Activated CD8-positive, alpha-beta T cell treated with anti-CD3 and anti-CD28 coated beads for 36 hours (primary cell): ENCODE measurements around the gene NEK1. TPM values are rescaled to one million over a fixed set of nuclear protein-coding genes. Genes with fewer than 3 reads are reported as not detected.

Experiments
- ATAC-seq: fragments of 200-7000 bp; cut with Tn5 transposase; one replicate; pipeline ENCODE4 v1.10.0; 2021; ENCODE audit warnings: mild to moderate bottlenecking, moderate library complexity
- CTCF ChIA-PET: fragments of 350-600 bp; sonication (Branson Sonifier 250); formaldehyde crosslinking; loops from one replicate; lab custom pipeline; 2021; ENCODE audit warnings: antibody characterized with exemption; lab: Charles Lee
- POLR2A ChIA-PET: fragments of 350-600 bp; sonication (Branson Sonifier 250); formaldehyde crosslinking; loops from one replicate; lab custom pipeline; 2021; ENCODE audit warnings: antibody characterized with exemption; lab: Charles Lee
- DNase-seq: peaks from one replicate; pipeline ENCODE4 v3.0.0-alpha.2; 2020
- H3K27ac Mint-ChIP-seq: one replicate; pipeline ENCODE4 v1.8.0; 2021; ENCODE audit warnings: mild to moderate bottlenecking, mixed read lengths
- H3K27me3 Mint-ChIP-seq: one replicate; pipeline ENCODE4 v1.8.0; 2021; ENCODE audit warnings: mixed read lengths
- H3K36me3 Mint-ChIP-seq: one replicate; pipeline ENCODE4 v1.8.0; 2021; ENCODE audit warnings: low read depth, mixed read lengths
- H3K4me1 Mint-ChIP-seq: one replicate; pipeline ENCODE4 v1.8.0; 2021; ENCODE audit warnings: low read depth, mixed read lengths
- H3K4me3 Mint-ChIP-seq: one replicate; pipeline ENCODE4 v1.8.0; 2021; ENCODE audit warnings: mild to moderate bottlenecking, moderate library complexity, mixed read lengths
- H3K9me3 Mint-ChIP-seq: one replicate; pipeline ENCODE4 v1.8.0; 2021; ENCODE audit warnings: mixed read lengths
- intact Hi-C: fragments of 100-400 bp; cut with micrococcal nuclease; formaldehyde crosslinking; loops from one replicate; pipeline ENCODE4 v1.10.0; 2022
- total RNA-seq, 2 experiments: library from RNA; stranded (reverse); gene quantifications; one replicate each; pipeline ENCODE4 v1.2.3, GENCODE V29; 2021
- TF ChIP-seq, protein P1 (sequence below): fragments of 200-600 bp; IDR thresholded peaks from one replicate; pipeline ENCODE4 v1.8.0; 2022; ENCODE audit warnings: antibody characterized with exemption, mild to moderate bottlenecking

Gene NEK1
- total RNA-seq, 2 experiments from 2014 or later = 12.0 to 13.6 TPM

- H3K4me1 Mint-ChIP-seq = peaks cover 23% of the 10 kb centered on the region
- H3K27me3 Mint-ChIP-seq = no peaks in the 10 kb centered on the region
- DNase-seq (peak; percentile 84), ATAC-seq (peak; percentile 98)
- intact Hi-C loops = loop anchor here (1.0 to 2.0 kb wide), 2 partner anchors 40 to 47 kb away; partner anchors contain the start of genes CLCN3 and NEK1
- peak overlapping the region; percentile 99 for H3K27ac Mint-ChIP-seq
- peaks cover 3% of the 10 kb centered on the region for H3K36me3 Mint-ChIP-seq
- peak overlapping the region; percentile 84 for H3K4me3 Mint-ChIP-seq
- POLR2A ChIA-PET = interaction anchor here (0.6 to 3.6 kb wide), 7 partner anchors 38 to 325 kb away, joined by 3 to 15 read pairs (median 3); partner anchors contain the start of gene CLCN3
- H3K9me3 Mint-ChIP-seq = no peaks in the 10 kb centered on the region
- TF ChIP-seq, protein P1, sequence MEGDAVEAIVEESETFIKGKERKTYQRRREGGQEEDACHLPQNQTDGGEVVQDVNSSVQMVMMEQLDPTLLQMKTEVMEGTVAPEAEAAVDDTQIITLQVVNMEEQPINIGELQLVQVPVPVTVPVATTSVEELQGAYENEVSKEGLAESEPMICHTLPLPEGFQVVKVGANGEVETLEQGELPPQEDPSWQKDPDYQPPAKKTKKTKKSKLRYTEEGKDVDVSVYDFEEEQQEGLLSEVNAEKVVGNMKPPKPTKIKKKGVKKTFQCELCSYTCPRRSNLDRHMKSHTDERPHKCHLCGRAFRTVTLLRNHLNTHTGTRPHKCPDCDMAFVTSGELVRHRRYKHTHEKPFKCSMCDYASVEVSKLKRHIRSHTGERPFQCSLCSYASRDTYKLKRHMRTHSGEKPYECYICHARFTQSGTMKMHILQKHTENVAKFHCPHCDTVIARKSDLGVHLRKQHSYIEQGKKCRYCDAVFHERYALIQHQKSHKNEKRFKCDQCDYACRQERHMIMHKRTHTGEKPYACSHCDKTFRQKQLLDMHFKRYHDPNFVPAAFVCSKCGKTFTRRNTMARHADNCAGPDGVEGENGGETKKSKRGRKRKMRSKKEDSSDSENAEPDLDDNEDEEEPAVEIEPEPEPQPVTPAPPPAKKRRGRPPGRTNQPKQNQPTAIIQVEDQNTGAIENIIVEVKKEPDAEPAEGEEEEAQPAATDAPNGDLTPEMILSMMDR = no peak
- CTCF ChIA-PET = interaction anchor here (0.6 to 4.9 kb wide), 6 partner anchors 14 to 253 kb away, joined by 3 to 31 read pairs (median 4); partner anchors contain the start of genes CLCN3 and NEK1
Measured at GRCh38 chr4:169659716-169660670, 47.6 kb upstream of the NEK1 start.

- intact Hi-C loops = no loop called here
- DNase-seq = no peak
- H3K36me3 Mint-ChIP-seq = peaks cover 3% of the 10 kb centered on the region
- peak overlapping the region; percentile 84 for H3K4me3 Mint-ChIP-seq
- peaks cover 18% of the 10 kb centered on the region for H3K4me1 Mint-ChIP-seq
- no peaks in the 10 kb centered on the region for H3K27me3 Mint-ChIP-seq
- TF ChIP-seq, protein P1 = no peak
- no peak for ATAC-seq
- CTCF ChIA-PET = interaction anchor here (0.6 to 4.9 kb wide), 7 partner anchors 14 to 254 kb away, joined by 3 to 31 read pairs (median 4); partner anchors contain the start of genes CLCN3 and NEK1
- POLR2A ChIA-PET = interaction anchor here (0.6 to 3.6 kb wide), 6 partner anchors 37 to 326 kb away, joined by 3 to 15 read pairs (median 3); partner anchors contain the start of genes CLCN3 and NEK1
- H3K9me3 Mint-ChIP-seq = no peaks in the 10 kb centered on the region
- peak overlapping the region; percentile 99 for H3K27ac Mint-ChIP-seq
Measured at GRCh38 chr4:169658975-169659715, 46.8 kb upstream of the NEK1 start.

GRCh38 chr4:169658196-169658595 is 45.8 kb upstream of the NEK1 start:
- POLR2A ChIA-PET = interaction anchor here (0.9 to 3.6 kb wide), 2 partner anchors 38 to 46 kb away, joined by 3 to 15 read pairs; partner anchors contain the start of genes CLCN3 and NEK1
- ATAC-seq (no peak), DNase-seq (no peak)
- H3K27ac Mint-ChIP-seq = no peak overlapping the region
- no peak overlapping the region for H3K4me3 Mint-ChIP-seq
- H3K9me3 Mint-ChIP-seq = no peaks in the 10 kb centered on the region
- peaks cover 16% of the 10 kb centered on the region for H3K4me1 Mint-ChIP-seq
- peaks cover 5% of the 10 kb centered on the region for H3K36me3 Mint-ChIP-seq
- H3K27me3 Mint-ChIP-seq = no peaks in the 10 kb centered on the region
- CTCF ChIA-PET = interaction anchor here (1.1 to 4.9 kb wide), 5 partner anchors 13 to 45 kb away, joined by 4 to 31 read pairs (median 4); partner anchors contain the start of genes CLCN3 and NEK1
- TF ChIP-seq, protein P1 = no peak
- intact Hi-C loops = no loop called here

- Mint-ChIP-seq H3K27ac (no peak overlapping the region), H3K36me3 (peaks cover 7% of the 10 kb centered on the region), H3K4me1 (peaks cover 22% of the 10 kb centered on the region), H3K4me3 (no peak overlapping the region), H3K9me3 (no peaks in the 10 kb centered on the region), H3K27me3 (no peaks in the 10 kb centered on the region)
- TF ChIP-seq, protein P1 = no peak
- ATAC-seq (no peak), DNase-seq (no peak)
- CTCF ChIA-PET = interaction anchor here (4.9 kb wide), 1 partner anchor 45 kb away, joined by 29 read pairs; the partner anchor contains the start of gene NEK1
- intact Hi-C loops = no loop called here
- POLR2A ChIA-PET = no interaction called here
Measured at GRCh38 chr4:169657470-169658107, 45.2 kb upstream of the NEK1 start.
